ENCODE results near the gene CDC37.

- TF ChIP-seq EZH2 (IDR thresholded peaks at IDR 0.05; ENCODE audit: low read length), result no peak
- TF ChIP-seq, protein P1, sequence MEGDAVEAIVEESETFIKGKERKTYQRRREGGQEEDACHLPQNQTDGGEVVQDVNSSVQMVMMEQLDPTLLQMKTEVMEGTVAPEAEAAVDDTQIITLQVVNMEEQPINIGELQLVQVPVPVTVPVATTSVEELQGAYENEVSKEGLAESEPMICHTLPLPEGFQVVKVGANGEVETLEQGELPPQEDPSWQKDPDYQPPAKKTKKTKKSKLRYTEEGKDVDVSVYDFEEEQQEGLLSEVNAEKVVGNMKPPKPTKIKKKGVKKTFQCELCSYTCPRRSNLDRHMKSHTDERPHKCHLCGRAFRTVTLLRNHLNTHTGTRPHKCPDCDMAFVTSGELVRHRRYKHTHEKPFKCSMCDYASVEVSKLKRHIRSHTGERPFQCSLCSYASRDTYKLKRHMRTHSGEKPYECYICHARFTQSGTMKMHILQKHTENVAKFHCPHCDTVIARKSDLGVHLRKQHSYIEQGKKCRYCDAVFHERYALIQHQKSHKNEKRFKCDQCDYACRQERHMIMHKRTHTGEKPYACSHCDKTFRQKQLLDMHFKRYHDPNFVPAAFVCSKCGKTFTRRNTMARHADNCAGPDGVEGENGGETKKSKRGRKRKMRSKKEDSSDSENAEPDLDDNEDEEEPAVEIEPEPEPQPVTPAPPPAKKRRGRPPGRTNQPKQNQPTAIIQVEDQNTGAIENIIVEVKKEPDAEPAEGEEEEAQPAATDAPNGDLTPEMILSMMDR (optimal IDR thresholded peaks at IDR 0.05 in 1 of 3, IDR thresholded peaks at IDR 0.05 in 1 of 3, conservative IDR thresholded peaks at IDR 0.05 in 1 of 3; ENCODE audit: extremely low read depth in 1 of 3, insufficient read depth in 2 of 3, low read length in 3 of 3), result no peak
These were observed 49.5 kb downstream of the CDC37 start for GRCh38 chr19:10353793-10354391.
